ENCODE data around the gene PACSIN2. TPM values are rescaled to one million over a fixed set of nuclear protein-coding genes. Genes with fewer than 3 reads are reported as not detected.
"Not testable (repeated sequence)": the region's sequence is repeated elsewhere in the genome, so short reads cannot be mapped to it uniquely, and the experiment has no call there.

The PACSIN2 gene
- total RNA-seq, 1 donor from 2014 or later: 48.9 TPM

DNA sequence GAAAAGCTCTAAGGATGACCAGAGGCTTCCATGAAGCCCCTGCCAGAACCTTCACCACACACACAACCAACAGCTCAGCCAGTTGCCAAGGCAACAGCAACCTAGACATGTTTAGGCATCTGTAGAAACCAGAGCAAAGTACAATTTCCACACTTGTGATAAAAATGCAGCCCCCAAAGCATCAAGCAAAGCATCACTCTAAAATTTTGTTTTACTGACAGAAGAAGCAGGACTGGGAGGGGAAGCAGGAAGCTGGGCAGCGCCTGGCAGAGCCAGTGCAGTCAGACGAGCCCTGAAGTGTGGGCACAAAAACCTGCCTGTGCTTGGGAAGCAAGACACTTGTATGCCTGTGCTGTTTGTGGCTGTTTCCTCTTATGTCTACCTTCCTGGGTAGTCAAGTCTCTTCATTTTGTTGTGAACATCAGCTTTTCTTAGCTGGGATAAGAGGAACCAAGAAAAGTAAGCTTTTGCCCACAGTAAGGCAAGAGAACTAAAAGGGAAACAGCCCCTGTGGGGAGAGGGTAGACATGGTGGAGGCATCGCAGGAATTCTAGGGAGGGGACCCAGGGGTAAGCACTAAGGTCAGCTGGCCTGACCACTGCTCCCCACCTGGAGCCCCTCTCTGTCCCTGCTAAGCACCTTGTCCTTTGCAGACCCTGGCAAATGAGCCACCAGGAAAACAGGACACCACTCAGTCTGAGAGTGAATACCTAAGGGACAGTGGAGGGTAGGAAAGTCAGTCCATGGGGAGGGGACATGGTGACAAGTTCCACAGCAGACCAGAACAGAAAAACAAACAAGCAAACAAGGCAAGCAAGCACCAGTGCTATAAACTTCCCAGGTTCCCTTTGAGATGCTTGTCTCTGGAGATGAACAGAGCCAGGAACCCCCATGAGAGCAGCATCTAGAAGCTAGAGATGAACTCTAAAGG, 13.4 kb downstream of the PACSIN2 start:
- Mint-ChIP-seq H3K27ac (peak overlapping the region; percentile 41), H3K36me3 (ENCODE audit: low read depth) (no peaks in the 10 kb centered on the region), H3K4me1 (peaks cover 87% of the 10 kb centered on the region), H3K9me3 (no peaks in the 10 kb centered on the region), H3K27me3 (no peaks in the 10 kb centered on the region), H3K4me3 (peak overlapping the region; percentile 3)
- ChIA-PET POLR2A (interaction anchor here (0.6 to 3.0 kb wide), 3 partner anchors 13 to 77 kb away, joined by 3 to 21 read pairs (median 6); partner anchors contain the start of gene PACSIN2), CTCF (interaction anchor here (1.5 to 2.0 kb wide), 2 partner anchors 79 to 133 kb away, joined by 3 to 8 read pairs; no protein-coding TSS in a partner anchor)
- ATAC-seq (ENCODE audit: low read depth) (peak; percentile 55), DNase-seq (no peak)
- no peak for TF ChIP-seq CTCF (IDR thresholded peaks at IDR 0.05)
- intact Hi-C loops (cut with micrococcal nuclease): loop anchor here (2.0 to 5.0 kb wide), 2 partner anchors 13 to 34 kb away; partner anchors contain the start of gene PACSIN2

GRCh38 chr22:43000441-43001175, 14.3 kb downstream of the PACSIN2 start:
- no peak overlapping the region for H3K4me3 Mint-ChIP-seq
- no peak for DNase-seq
- intact Hi-C loops (cut with micrococcal nuclease): loop anchor here (2.0 to 5.0 kb wide), 2 partner anchors 14 to 33 kb away; partner anchors contain the start of gene PACSIN2

DNA sequence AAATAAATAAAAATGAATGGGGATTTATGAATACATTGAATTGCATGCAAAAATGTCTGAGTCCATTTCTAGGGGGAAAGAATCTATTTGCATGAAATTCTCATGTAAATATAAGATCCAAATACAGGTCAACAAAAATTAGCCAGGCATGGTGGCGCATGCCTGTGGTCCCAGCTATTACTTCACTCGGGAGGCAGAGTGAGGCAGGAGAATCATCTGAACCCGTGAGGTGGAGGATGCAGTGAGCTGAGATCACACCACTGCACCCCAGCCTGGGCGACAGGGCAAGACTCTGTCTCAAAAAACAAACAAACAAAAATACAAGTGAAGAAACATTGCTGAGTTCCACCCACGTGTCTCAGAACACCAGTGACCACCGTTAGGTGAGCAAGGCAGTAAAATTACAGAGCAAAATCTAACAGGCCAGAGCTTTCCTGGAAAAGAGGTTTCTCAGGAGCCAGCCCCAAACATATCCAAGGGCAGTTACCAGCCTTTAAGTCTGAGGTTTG, 17.3 kb downstream of the PACSIN2 start:
- H3K9me3 Mint-ChIP-seq: no peaks in the 10 kb centered on the region
- H3K4me3 Mint-ChIP-seq: peak overlapping the region; percentile 24
- intact Hi-C loops (cut with micrococcal nuclease): no loop called here
- no peaks in the 10 kb centered on the region for H3K27me3 Mint-ChIP-seq
- peak overlapping the region; percentile 56 for H3K27ac Mint-ChIP-seq
- no peak for ATAC-seq (ENCODE audit: low read depth)
- ChIA-PET CTCF (no interaction called here), POLR2A (interaction anchor here (0.7 to 1.5 kb wide), 3 partner anchors 16 to 76 kb away, joined by 3 to 7 read pairs (median 7); partner anchors contain the start of gene PACSIN2)
- no peak for DNase-seq
- H3K36me3 Mint-ChIP-seq (ENCODE audit: low read depth): peaks cover 5% of the 10 kb centered on the region
- no peak for TF ChIP-seq CTCF (IDR thresholded peaks at IDR 0.05)
- peaks cover 89% of the 10 kb centered on the region for H3K4me1 Mint-ChIP-seq

More at GRCh38 chr22:43000441-43001175, 14.3 kb downstream of the PACSIN2 start:
- ChIA-PET POLR2A (interaction anchor here (1.5 to 3.0 kb wide), 2 partner anchors 14 to 76 kb away, joined by 3 to 21 read pairs; partner anchors contain the start of gene PACSIN2), CTCF (interaction anchor here (1.0 to 2.0 kb wide), 2 partner anchors 12 to 133 kb away, joined by 3 to 8 read pairs; no protein-coding TSS in a partner anchor)
- peaks cover 86% of the 10 kb centered on the region for H3K4me1 Mint-ChIP-seq
- no peak for ATAC-seq (ENCODE audit: low read depth)
- H3K9me3 Mint-ChIP-seq: no peaks in the 10 kb centered on the region
- no peak for TF ChIP-seq CTCF (IDR thresholded peaks at IDR 0.05)
- H3K36me3 Mint-ChIP-seq (ENCODE audit: low read depth): no peaks in the 10 kb centered on the region
- peak overlapping the region; percentile 41 for H3K27ac Mint-ChIP-seq
- no peaks in the 10 kb centered on the region for H3K27me3 Mint-ChIP-seq

DNA sequence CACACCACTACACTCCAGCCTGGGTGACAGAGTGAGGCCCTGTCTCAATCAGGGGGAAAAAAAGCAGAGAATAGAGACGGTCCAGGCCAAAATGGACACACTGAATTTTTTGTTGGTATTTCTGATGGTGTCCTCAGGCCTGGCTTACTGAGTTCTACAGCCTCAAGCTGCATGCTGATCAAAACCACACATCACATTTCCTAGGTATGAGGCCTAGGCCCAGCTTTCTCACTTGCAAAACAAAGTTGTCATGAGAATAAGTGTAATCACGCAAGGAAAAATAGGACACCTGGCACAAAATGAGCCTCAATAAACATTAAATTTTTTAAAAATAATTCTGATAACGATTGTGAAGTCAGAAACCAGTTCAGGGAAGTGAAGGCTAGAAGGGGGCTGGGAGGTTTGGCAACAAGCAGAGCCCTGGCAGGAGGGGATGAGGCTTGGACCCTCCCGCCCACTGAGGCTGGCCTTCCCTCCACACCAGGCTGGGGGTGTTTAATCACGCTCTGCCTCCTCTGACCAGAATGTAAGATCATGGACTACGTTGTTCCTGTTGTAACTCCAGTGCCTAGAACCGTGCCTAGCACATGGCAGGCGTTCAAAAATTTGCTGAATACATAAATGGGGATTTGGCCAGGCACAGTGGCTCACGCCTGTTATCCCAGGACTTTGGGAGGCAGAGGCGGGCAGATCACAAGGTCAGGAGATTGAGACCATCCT, 18.1 kb downstream of the PACSIN2 start:
- no peak for DNase-seq
- ATAC-seq (ENCODE audit: low read depth): no peak
- H3K27ac Mint-ChIP-seq: no peak overlapping the region
- ChIA-PET POLR2A (interaction anchor here (0.7 to 1.5 kb wide), 3 partner anchors 17 to 75 kb away, joined by 3 to 7 read pairs (median 7); partner anchors contain the start of gene PACSIN2), CTCF (no interaction called here)
- H3K9me3 Mint-ChIP-seq: no peaks in the 10 kb centered on the region
- H3K36me3 Mint-ChIP-seq (ENCODE audit: low read depth): peaks cover 8% of the 10 kb centered on the region
- H3K27me3 Mint-ChIP-seq: no peaks in the 10 kb centered on the region
- H3K4me1 Mint-ChIP-seq: peaks cover 85% of the 10 kb centered on the region
- intact Hi-C loops (cut with micrococcal nuclease): no loop called here
- H3K4me3 Mint-ChIP-seq: no peak overlapping the region
- TF ChIP-seq CTCF (IDR thresholded peaks at IDR 0.05): no peak

DNA sequence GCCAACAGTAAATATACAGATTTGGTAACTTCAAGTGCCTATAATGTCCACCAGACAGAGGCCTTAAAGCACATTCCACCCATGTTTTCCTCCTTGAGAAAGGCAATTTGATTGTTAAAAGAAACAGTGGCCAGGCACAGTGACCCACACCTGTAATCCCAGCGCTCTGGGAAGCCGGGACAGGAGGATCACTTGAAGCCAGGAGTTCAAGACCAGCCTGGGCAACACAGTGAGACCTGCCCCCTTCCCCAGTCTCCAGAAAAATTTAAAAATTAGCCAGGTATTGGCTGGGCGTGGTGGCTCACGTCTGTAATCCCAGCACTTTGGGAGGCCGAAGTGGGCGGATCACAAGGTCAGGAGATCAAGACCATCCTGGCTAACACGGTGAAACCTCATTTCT, 19.3 kb downstream of the PACSIN2 start:
- intact Hi-C loops (cut with micrococcal nuclease); H3K9me3 Mint-ChIP-seq; H3K4me3 Mint-ChIP-seq; H3K36me3 Mint-ChIP-seq (ENCODE audit: low read depth); DNase-seq; H3K27ac Mint-ChIP-seq; H3K27me3 Mint-ChIP-seq; ATAC-seq (ENCODE audit: low read depth): not testable (repeated sequence)
- POLR2A ChIA-PET: interaction anchor here (0.9 to 1.0 kb wide), 2 partner anchors 19 to 20 kb away, joined by 5 to 8 read pairs; partner anchors contain the start of gene PACSIN2
- H3K4me1 Mint-ChIP-seq: peaks cover 85% of the 10 kb centered on the region
- CTCF ChIA-PET: interaction anchor here (0.6 to 1.1 kb wide), 2 partner anchors 38 to 130 kb away, joined by 3 to 5 read pairs; no protein-coding TSS in a partner anchor
